ENCODE measurements around the gene LENG8.

Gene LENG8

GRCh38 chr19:54470276-54470887, 21.4 kb downstream of the LENG8 start:
- no peak for DNase-seq (ENCODE audit: low read depth, low spot score)
- in situ Hi-C loops (cut with HindIII; ENCODE audit: low sequenced_read_pairs): no loop called here
- H3K4me3 ChIP-seq (ENCODE audit: low read depth, low read length): no peak overlapping the region
- TF ChIP-seq CTCF (IDR thresholded peaks at IDR 0.05; ENCODE audit: low read depth, low read length): no peak

GRCh38 chr19:54470991-54471782, 22.2 kb downstream of the LENG8 start:
- TF ChIP-seq CTCF (IDR thresholded peaks at IDR 0.05; ENCODE audit: low read depth, low read length): no peak
- H3K4me3 ChIP-seq (ENCODE audit: low read depth, low read length): peak overlapping the region; percentile 39
- in situ Hi-C loops (cut with HindIII; ENCODE audit: low sequenced_read_pairs): no loop called here
- DNase-seq (ENCODE audit: low read depth, low spot score): no peak

DNA sequence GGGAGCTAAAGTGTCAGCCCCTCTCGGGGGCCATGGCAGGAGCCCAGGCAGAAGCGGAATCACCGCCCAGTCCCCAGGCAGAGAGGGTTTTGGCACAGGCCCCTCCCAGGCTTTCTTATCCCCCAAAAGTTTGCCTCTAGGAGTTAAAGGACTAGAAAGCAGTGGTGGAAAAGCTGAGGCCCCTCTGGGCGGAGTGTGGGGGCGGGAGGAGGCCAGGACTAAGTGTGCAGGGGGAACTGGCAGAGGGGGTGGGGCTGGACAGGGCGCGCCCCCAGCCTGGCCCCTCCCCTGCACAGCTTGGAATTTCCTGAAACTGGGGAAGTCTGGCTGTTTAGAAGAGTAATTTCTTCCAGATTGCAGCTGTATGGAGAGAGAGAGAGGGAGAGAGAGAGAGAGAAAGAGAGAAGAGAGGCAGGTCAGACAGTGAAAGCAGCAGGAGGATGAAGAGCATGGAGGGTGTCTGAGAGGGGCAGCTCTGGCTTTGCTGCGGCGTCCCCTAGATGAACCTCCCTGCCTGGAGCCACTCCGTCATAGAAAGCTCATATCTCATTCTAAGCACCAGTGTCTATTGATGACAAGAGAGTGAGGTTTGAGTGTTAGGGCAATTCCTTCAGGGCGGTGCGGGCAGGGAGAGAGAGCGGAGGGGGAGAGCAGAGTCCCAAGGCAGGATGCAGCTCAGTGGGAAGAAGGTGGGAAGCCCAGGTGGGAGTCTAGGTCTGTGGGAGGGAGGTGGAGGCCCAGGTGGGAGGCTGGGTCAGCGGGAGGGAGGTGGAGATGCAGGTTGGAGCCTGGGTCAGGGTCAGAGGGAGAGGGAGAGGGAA, 24.3 kb downstream of the LENG8 start, which contains the start of gene CDC42EP5:
TSS of gene CDC42EP5 (minus strand) at position 226 of the 821 bp plus-strand sequence. CDS start 7,749 bp downstream, outside the sequence.
- in situ Hi-C loops (cut with HindIII; ENCODE audit: low sequenced_read_pairs): no loop called here
- DNase-seq (ENCODE audit: low read depth, low spot score): peak; percentile 85
- no peak for TF ChIP-seq CTCF (IDR thresholded peaks at IDR 0.05; ENCODE audit: low read depth, low read length)
- H3K4me3 ChIP-seq (ENCODE audit: low read depth, low read length): peak within 1 kb of the TSS; percentile 57

DNA sequence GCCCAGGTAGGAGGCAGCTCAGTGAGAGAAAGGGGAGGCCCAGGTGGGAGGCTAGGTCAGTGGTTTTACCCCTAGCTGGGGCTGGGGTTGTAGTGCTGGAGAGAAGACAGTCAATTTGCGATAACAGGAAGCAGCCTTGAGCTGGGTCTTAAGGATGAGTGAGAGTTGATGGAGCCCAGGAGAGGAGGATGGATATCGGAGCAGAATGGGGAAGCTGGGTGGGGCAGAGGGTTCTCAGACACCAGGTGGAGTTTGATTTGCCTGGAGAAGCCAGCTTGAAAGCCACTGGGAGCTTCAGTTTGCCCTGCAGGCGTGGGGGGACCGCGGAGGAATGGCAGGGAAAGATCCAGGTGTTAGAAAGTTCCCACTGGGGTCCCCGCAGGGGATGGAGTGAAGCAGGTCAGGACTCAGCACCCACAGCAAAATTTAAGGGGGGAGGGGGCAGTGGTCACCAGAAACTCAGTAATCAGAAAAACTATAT, 24.9 kb downstream of the LENG8 start:
- no peak overlapping the region for H3K4me3 ChIP-seq (ENCODE audit: low read depth, low read length)
- in situ Hi-C loops (cut with HindIII; ENCODE audit: low sequenced_read_pairs): no loop called here
- DNase-seq (ENCODE audit: low read depth, low spot score): no peak
- no peak for TF ChIP-seq CTCF (IDR thresholded peaks at IDR 0.05; ENCODE audit: low read depth, low read length)

DNA sequence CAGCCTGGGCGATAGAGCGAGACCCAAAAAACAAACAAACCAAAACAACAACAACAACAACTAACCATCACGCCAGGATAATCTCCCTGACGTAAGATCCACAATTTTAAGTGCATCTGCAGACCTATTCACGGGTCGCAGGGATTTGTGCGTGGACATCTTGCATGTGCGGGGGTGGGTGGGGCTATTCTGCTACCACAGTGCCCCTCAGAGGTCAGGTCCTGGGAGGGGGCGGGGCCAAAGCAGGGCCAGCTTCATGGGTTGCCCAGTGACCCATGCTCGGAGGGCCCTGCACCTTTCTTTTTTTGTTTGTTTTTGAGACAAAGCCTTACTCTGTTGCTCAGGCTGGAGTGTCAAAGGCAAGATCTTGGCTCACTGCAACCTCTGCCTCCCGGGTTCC, 26.7 kb downstream of the LENG8 start:
- DNase-seq (ENCODE audit: low read depth, low spot score): no peak
- TF ChIP-seq CTCF (IDR thresholded peaks at IDR 0.05; ENCODE audit: low read depth, low read length): no peak
- H3K4me3 ChIP-seq (ENCODE audit: low read depth, low read length): no peak overlapping the region
- in situ Hi-C loops (cut with HindIII; ENCODE audit: low sequenced_read_pairs): no loop called here

DNA sequence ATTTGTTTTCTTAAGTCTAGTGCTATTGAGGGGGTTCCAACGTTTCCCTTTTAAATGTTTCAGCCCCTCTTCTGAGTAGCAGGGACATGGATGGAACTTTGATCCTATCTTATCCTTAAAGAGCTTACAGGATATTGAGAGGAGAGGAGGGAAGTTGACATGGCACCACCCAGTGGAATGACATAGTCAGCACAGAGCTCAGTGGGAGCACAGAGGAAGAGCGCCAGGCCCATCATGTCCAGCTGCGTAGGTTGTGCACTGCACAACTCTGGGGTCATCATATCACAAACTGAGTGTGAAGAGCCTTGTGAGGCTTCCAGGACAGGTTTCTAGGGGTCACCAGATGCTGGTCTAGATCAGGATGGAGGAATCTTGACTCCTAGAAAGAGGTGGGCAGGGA, 28.7 kb downstream of the LENG8 start:
- no peak overlapping the region for H3K4me3 ChIP-seq (ENCODE audit: low read depth, low read length)
- in situ Hi-C loops (cut with HindIII; ENCODE audit: low sequenced_read_pairs): no loop called here
- DNase-seq (ENCODE audit: low read depth, low spot score): no peak
- TF ChIP-seq CTCF (IDR thresholded peaks at IDR 0.05; ENCODE audit: low read depth, low read length): no peak
